Thyroid gland (tissue), 4 donors: Measurements from ENCODE around the gene SCARF2.

Experiments
- POLR2A ChIP-seq, 2 donors: fragments of 450-650 bp; IDR thresholded peaks; one replicate each; pipeline ENCODE4 v1.6.1; 2017; ENCODE audit warnings: antibody characterized with exemption in 2 of 2, mild to moderate bottlenecking in 2 of 2, moderate library complexity in 1 of 2
- TF ChIP-seq, protein P1 (sequence below), 6 experiments: fragments of 200-600 bp in 3 of 6; fragments of 450-650 bp in 3 of 6; sonication (generic) in 3 of 6; IDR thresholded peaks; one replicate each; pipeline ENCODE4 v1.5.1; 2016 to 2019; ENCODE audit warnings: antibody characterized with exemption in 6 of 6, mild to moderate bottlenecking in 2 of 6, inconsistent platforms in 1 of 6, moderate library complexity in 1 of 6

DNA sequence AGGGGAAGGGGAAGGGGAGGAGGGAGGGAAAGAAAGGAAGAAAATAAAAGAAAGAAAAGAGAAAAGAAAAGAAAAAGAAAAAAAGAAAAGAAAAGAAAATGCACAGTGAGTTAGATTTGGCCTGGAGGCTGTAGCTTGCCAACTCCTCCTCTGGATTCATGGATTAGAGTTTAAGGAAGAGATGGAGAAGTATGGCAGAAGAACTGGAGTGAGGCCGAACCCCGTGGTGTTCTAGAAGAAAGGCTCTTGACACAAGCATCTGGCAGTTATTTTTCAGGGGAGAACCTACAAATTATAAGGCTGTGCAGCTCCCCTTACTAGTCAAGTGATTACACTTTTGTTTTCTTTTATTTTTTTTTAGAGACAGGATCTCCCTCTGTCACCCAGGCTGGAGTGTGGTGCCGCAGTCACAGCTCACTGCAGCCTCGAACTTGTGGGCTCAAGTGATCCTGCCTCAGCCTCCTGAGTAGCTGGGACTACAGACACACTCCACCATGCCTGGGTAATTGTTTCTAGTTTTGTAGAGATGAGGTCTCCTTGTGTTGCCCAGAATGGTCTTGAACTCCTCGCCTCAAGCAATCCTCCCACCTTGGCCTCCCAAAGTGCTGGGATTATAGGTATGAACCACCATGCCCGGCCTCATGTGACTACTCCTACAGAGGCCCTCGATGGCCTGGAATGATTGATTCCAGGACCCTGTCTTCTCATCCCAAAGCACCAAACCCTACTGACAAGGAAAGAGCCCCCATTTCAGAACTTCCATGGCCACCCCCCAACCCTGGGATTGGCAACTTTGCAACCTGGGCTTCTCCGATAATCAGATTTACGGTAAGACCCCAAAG, 24.2 kb downstream of the SCARF2 start:
- TF ChIP-seq, protein P1, sequence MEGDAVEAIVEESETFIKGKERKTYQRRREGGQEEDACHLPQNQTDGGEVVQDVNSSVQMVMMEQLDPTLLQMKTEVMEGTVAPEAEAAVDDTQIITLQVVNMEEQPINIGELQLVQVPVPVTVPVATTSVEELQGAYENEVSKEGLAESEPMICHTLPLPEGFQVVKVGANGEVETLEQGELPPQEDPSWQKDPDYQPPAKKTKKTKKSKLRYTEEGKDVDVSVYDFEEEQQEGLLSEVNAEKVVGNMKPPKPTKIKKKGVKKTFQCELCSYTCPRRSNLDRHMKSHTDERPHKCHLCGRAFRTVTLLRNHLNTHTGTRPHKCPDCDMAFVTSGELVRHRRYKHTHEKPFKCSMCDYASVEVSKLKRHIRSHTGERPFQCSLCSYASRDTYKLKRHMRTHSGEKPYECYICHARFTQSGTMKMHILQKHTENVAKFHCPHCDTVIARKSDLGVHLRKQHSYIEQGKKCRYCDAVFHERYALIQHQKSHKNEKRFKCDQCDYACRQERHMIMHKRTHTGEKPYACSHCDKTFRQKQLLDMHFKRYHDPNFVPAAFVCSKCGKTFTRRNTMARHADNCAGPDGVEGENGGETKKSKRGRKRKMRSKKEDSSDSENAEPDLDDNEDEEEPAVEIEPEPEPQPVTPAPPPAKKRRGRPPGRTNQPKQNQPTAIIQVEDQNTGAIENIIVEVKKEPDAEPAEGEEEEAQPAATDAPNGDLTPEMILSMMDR (IDR thresholded peaks at IDR 0.05), result no peak
- TF ChIP-seq POLR2A (IDR thresholded peaks at IDR 0.05), result no peak
